GM19468 (cell line): ENCODE measurements around the gene MDP1.
"Not testable (repeated sequence)": the region's sequence is repeated elsewhere in the genome, so short reads cannot be mapped to it uniquely, and the experiment has no call there.

Experiments used
- ATAC-seq: cut with Tn5 transposase; IDR thresholded peaks from one replicate; pipeline ENCODE4 v1.9.1; 2021; ENCODE audit warnings: mild to moderate bottlenecking, moderate library complexity, moderate number of reproducible peaks; ENCODE audit not compliant: unreplicated experiment; ENCODE audit errors: extremely low read depth

The MDP1 gene

DNA sequence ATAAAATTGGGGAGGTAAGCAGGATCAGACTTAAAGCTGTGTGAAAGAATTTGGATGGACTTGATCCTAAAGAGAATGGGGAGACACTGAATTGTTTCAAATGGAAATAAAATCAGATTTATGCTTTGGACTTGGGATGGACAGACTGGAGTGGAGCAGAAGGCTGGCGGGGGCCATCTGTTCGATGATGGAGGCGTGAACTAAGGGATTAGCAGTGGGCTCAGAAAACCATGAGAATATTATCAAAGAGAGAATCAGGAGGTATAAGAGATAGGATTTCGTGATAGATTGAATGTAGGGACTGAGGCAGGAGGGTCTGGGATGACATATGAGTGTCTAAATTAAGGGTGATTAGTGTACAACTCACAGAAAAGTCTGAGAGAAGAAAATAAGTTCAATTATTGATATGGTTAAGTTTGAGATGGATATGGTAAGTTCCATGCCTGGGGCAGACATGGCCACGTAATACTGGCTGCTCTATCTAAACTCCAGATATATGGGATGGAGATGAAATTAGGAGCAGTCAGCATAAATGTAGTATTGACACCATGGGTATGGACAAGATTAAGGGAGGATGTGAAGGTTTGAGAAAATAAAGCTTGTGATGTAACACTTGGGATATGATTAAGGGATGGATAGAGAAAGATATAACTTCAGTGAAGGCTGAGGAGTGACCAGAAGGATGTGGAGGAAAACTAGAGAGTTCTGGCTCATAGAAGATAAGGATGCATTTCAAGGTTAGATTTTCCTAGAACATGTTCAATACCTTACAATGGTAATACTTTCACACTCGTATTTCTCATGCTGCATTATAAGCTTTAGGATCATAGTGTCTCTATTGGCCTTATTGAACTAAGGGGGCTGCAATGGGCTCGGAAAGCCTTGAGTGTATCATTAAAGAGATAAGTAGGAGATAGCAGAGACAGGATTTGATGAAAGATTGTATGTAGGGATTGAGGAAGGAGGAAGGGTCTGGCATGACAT is 11.4 kb downstream of the MDP1 start:
- ATAC-seq = no peak

DNA sequence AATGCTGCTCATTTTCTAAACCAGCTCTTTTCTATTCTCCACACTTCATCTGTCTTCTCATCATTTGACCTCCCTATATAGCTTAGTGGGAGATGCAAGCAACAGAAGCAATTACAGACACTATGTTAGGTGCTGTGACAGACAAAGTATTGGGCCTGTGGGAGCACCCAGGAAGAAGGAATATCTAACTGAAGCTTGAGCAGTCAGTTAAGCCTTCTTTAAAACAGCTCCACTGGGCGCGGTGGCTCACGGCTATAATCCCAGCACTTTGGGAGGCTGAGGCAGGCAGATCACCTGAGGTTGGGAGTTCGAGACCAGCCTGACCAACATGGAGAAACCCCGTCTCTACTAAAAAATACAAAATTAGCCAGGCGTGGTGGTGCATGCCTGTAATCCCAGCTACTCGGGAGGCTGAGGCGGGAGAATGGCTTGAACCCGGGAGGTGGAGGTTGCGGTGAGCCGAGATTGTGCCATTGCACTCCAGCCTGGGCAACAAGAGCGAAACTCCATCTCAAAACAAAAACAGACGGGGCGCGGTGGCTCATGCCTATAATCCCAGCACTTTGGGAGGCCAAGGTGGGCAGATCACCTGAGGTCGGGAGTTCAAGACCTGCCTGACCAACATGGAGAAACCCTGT is 12.5 kb downstream of the MDP1 start:
- ATAC-seq = not testable (repeated sequence)

DNA sequence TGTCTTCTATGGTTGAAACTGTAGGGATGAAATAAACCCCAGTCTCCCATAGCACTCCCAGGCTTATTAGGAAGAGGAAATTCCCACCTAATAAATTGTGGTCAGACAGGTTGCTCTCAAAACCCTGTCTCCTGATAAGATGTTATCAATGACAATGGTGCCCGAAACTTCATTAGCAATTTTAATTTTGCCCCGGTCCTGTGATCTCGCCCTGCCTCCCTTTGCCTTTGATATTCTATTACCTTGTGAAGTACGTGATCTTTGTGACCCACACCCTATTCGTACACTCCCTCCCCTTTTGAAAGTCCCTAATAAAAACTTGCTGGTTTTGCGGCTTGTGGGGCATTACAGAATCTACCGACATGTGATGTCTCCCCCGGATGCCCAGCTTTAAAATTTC is 13.3 kb downstream of the MDP1 start:
- ATAC-seq = not testable (repeated sequence)

DNA sequence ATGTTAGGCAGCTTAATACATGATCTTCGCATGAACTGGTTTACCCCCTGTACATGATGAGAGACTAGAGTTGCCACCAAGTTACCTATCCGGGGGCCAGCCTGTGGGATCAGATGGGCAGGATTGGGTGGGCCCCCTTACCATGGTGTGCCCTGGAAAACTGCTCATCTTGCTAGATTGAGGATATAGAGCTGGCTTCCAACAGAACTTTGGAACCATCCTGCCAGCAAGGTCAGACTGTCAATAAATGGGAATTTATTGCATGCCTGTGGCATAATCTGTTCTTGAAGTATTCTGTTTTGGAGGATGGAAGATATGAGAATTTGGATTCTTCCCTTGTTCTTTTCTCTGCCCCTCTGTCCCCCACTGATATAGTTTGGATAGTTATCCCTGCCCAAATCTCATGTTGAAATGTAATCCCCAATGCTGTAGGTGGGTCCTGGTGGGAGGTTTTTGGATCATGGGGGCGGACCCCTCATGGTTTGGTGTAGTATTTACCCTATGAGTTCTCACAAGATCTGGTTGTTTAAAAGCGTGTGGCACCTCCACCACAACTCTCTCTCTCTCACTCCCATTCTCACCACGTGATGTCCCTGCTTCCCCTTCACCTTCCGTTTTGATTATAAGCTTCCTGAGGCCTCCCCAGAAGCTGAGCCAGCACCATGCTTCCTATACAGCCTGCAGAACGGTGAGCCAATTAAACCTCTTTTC is 16.9 kb downstream of the MDP1 start:
- no peak for ATAC-seq

DNA sequence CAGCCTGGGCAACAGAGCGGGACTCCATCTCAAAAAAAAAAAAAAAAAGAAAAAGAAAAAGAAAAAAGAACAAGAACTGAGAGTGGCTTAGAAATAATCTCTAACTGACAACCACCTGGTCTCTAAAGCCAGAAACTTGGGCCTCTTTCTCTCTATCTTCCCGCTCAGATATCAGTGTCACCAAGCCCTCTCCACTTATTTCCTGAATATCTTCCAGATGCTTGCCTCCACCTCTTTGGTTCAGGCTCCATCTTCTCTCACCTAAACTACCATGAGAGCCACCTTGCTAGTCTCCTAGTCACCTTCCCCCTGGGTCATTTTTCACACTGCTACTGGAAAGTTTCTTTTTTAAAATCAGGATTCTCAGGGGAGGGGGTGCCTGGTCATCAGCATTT is 18.8 kb downstream of the MDP1 start:
- ATAC-seq = no peak

DNA sequence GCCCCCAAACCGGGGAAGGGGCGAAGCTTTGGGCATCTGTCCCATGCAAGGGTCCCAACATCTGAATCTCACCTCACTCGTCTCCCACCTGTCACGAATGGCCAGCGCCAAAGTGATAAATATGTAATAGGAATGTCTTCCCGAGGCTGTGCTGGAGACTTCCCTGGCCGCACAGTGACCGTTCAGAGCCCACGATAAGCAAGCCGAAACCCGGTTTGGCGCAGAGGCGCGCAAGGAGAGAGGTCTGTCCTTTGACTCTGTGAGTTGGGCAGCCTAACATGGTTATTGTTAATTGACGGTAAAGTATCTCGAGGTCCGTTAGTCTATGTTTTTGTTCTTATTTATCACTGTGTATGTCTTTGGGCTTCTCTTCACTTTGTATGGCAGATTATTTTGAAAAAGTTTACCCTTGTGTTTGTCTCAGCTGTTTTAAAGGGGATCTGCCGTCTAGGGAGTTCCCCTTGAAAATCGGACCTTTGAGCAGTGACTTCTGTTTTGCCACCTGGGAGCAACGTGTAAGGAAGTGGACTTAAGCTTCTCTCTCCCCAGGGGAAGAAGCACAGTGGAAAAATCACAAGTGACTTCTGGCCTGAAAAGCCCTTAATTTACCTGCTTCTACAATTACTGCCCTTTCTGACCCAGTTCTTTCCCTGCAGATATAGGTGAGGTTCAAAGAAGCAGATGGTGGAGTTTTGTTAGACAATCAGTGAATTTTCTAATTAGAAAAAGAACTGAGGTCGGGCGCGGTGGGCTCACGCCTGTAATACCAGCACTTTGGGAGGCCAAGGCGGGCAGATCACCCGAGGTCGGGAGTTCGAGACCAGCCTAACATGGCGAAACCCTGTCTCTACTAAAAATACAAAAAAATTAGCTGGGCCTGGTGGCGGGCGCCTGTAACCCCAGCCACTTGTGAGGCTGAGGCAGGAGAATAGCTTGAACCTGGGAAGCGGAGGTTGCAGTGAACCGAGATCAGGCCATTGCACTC is 19.5 kb downstream of the MDP1 start:
- no peak for ATAC-seq

DNA sequence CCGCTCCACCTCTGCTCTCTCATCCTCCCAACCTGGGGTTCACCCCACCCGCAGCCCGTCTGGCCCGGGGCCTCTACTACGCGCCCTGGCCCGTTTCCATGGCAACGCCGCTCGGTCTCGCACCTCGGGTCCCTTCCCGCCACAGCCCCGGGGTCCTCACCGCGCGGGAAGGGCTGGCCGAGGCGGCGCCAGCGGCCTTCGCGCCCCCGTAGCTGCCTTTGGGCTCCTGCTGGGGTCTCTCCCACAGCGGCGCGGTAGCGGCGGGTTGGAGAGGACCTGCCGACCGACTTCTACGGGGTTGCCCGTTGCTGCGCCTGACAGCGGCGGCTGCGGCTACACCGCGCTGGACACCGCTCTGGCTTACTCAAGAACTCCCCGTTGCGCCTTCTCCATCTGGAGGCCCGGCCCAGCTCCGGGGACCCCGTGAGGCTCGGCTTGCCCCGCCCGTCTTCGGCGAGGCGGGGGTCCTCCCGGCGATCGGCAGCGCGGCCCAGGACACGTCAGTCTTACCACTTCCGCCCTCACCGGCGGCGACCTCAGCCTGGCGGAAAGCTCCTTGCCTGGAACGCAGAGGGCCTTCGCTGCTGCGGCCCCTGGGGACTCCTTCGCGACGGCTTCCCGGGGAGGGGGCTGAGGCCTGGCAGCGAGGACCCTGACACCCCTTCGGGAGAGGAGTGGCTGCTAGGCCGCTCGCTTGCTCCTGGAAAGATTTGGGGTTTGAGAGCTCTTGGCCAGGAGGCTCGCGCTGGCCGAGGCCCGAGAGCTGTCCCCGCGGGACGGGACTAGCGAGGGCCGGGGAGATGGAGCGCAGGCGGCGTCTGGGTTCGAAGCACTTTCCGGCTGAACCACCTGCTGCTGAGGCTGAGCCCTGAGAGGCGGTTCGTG is 20.4 kb downstream of the MDP1 start, which contains the start of gene TM9SF1:
Gene TM9SF1 (minus strand): TSS at position 256 of the 885 bp plus-strand sequence. CDS start 422 bp downstream, outside the sequence.
- peak; percentile 63 for ATAC-seq

DNA sequence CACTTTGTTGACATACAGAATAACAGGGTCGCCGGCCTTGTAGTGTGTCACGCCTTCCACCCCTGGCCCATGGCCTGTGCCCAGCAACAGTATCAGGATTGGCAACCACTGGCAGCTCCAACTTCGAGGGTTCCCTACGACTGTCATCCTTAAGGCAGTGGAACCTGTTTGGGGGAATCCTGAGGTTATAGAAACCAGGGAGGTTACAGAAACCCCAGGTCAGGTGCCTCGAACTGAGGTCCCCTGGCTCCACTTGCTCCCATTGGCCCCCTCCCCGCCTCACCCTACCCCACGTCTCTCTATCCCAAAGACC is 21.0 kb downstream of the MDP1 start:
- ATAC-seq = no peak

DNA sequence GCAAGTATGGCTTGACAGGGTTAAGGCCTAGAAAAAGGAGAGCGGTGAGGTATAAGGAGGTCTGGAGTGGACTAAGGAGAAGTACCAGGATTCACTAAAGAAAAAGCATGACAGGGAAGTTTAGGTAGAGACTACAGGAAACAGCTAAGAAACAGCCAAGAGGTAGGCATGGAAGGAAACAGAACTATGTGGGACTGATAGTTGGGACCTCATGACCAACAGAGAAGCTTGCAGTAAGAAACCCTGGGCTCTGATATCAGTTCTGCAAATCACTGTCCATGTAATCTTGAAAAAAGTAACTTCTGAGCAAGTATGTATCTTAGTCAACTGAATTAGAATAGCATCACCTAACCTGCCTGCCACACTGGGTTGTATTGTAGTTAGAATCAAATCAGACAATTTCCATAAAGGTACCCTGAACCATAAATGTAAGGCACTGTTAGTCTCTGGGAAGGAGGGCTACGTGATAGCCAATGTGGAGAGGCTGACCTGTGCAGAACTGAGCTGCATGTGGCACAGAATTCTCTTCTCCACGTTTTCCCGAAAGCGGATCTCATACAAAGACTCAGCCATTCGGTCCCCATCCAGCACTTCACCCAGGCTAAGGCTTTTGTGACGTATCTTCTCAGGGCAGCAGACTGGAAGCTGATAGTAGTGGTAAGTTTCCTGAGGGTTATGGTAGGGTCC is 21.5 kb downstream of the MDP1 start:
- no peak for ATAC-seq

DNA sequence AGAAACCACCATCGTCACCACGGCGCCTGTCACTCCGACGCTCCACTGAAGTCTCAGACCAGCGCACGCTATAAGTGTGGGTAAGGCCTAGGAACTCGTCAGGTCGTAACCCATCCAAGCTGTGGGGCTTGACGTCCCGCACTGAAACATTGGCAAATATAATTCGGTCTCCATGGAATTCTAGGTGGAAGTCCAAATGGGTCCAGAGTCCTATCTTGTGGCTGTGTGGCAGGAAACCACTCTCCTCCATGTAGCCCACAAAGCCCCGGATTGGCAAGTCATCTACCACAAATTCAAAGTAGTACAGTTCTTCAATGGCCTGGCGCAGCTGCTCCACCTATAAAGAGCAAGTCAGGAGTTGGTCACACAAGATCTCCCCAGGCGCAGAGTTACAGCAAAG is 22.9 kb downstream of the MDP1 start:
- ATAC-seq = no peak

DNA sequence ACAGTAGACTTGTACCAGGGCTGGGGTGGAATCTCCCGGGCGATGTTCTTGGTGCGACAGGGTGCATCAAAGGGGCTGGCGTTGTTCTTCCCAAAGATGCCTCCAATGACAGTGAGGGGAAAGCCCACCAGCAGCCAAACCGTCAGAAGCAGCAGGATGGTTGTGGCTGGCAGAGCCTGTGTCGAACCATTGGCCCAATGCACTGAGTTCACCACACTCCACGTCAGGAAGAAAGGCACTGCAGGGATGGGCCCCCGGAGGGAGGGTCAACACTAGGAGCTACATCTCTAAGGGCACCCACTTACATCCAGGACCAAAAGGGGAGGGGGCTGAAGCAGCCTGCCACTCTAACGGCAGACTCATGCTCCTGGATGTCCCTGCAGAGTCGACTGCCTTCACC is 25.4 kb downstream of the MDP1 start:
- ATAC-seq = no peak

DNA sequence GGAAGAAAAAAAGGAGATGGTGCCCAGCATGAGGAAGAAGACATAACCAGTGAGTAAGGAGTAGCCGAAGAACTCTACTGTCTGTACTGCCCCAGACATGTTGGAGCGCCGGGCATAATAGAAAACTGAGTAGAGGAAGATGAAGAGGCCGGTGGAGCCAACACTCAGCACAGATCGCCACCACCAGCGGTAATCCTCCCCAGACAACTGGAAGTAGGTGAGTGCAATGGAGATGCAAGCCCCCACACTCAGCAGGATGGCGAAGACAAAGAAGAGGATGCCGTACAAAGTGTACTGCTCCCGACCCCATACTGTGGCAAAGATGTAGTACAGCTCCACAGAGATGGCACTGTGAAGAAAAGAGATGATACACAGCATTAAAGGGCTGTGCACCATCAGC is 26.4 kb downstream of the MDP1 start:
- ATAC-seq = no peak

DNA sequence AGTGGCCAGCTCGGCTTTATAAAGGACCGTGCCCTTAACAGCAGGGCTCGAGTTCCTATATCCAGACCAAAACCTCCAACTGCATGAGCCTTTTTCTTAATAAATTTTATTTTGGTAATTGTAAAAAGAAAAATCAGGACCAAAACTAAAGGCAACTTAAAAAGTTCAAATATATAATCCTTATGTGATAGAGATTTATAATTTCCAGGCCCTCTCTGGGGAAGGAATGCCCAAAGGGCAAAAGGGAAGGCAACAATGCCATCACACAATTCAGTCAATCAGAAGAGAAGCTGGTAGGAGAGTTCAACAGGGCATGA is 26.8 kb downstream of the MDP1 start:
- no peak for ATAC-seq

DNA sequence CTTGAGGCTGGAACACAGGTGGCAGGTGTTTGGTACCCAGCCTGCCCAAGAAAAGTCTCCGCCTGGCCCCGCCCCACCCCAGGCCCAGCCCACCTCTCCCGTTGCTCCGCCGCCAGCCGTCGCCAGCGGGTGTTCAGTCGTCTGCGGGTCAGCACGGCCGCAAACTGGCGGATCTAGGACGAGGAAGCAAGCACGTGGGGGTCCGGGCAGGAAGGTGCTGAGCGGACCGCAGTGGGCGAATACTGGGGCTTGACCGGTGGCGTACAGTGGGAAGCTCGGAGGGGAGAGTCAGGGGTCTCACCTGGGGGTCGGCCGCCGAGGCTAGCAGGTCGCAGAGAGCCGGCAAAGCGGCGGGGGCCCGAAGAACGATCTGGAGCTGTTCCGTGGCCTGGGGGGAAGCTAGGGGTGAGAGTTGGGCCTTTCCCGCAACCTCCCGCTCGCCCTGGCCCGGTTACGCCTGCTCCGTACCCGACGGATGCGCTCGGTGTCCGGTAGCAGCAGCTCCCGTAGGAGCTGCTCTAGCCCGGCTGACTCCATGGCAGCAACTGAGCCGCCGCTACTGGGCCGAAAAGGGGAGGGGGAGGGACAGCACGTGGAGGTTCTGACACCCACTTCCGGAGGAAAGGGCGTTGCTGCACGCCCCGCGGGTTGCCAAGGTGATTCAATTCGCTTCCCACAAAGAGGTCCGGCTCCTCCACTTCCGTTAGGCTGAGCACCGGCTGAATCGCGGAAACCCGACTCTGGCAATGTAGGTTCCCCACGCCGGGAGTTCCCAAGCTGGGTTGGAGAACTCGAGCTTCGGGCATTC is 27.4 kb downstream of the MDP1 start, which contains the start of gene IPO4:
Gene IPO4 (minus strand): TSS at position 566 of the 808 bp plus-strand sequence. CDS start 29 bp downstream, at position 537.
- ATAC-seq = peak; percentile 76

DNA sequence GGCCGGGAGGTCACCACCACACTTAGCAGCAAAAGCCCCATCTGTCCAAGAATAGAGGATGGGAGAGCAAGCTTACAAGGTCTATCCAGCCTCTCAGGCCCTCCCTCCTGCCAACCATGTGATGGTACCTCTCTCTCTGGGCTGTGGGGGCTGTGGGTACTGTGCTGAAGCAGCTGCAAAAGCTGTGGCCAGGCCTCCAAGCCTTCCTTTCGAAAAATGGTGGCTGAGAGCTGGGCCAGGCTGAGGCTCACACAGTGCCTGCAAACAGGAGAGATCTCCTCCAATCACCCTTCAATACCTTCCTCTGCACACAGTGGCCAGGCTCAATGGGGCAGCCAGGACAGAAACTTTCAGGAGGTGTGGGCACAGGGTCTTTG is 28.3 kb downstream of the MDP1 start:
- ATAC-seq = no peak

DNA sequence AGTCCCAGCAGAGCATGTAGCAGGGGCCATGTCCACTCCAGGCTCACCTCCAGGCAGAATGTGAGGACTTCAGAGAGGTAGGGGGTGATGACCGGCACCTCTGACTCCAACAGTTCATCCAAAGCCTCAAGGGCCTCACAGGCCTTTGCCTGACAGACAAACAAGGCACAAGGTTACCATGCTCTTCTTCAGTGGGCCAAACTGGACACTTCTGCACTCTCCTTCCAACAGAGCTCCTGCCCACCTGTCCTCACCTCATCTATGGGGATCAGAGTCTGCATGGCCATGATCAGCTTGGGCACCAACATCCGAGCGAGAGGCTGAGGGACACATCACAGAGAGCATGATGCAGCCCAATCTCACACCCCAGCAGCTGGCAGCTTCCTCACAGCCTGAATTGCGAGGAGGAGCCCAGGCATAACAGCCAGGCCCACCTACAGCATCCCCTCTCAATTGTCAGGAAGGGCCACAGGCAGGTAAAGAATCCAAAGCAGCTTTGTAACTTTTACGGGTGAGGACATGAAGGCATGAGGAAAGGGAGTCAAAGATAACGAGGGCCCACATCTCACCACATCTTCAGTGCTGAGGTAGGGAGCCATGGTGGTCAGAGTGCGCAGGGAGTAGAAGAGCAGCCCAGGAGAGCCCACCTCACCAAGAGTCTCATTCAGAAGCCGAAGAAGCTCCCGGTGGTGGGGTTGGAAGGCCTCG is 28.9 kb downstream of the MDP1 start:
- no peak for ATAC-seq

DNA sequence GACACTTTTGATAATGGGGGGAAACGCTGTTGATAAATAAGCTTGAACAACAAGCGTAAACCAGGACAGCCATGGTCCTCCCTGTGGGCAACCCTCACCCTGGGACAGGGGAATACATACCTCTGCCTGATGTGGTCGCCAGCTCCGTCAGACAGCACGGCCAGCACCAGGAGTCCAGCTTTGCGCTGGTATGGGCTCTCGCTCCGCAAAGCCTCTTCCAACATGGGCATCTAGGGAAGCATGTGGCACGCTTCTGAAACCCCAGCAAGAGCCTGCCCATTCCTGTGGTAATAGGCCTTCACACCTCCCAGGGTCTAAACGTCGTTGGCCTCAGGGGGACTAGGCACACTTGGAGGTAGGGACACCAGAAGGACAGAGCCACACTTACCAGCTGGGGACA is 30.1 kb downstream of the MDP1 start:
- ATAC-seq = no peak
